ENCODE results near the gene CASP14. TPM values are rescaled to one million over a fixed set of nuclear protein-coding genes. Genes with fewer than 3 reads are reported as not detected.

The CASP14 gene
- not detected in 2 replicates for total RNA-seq (2021; fragmentation: NEBNext Ultra II Directional; extraction: Animal tissue kit (Norgen Biotek cat#: 25700))
- polyA plus RNA-seq (2011; rRNA removed), result not detected in 2 replicates
- polyA plus RNA-seq (2011; cell fraction: cytosol; rRNA removed), result not detected
- not detected for polyA plus RNA-seq (2011; cell fraction: nucleus; rRNA removed)
- not detected in 4 replicates for polyA plus RNA-seq (2012, experiment 1 of 2)
- not detected for polyA plus RNA-seq (2012, experiment 2 of 2)
- polyA plus RNA-seq (2013, experiment 1 of 2), result not detected
- polyA plus RNA-seq (2013, experiment 2 of 2), result not detected
- not detected in 2 replicates for polyA minus RNA-seq (2011; rRNA and poly(A)+ RNA removed)
- not detected for polyA minus RNA-seq (2011; cell fraction: cytosol; rRNA and poly(A)+ RNA removed)
- not detected for polyA minus RNA-seq (2011; cell fraction: nucleus; rRNA and poly(A)+ RNA removed)
- long read RNA-seq, experiment 1, result 0 reads
- long read RNA-seq, experiment 2, result 0 reads

DNA sequence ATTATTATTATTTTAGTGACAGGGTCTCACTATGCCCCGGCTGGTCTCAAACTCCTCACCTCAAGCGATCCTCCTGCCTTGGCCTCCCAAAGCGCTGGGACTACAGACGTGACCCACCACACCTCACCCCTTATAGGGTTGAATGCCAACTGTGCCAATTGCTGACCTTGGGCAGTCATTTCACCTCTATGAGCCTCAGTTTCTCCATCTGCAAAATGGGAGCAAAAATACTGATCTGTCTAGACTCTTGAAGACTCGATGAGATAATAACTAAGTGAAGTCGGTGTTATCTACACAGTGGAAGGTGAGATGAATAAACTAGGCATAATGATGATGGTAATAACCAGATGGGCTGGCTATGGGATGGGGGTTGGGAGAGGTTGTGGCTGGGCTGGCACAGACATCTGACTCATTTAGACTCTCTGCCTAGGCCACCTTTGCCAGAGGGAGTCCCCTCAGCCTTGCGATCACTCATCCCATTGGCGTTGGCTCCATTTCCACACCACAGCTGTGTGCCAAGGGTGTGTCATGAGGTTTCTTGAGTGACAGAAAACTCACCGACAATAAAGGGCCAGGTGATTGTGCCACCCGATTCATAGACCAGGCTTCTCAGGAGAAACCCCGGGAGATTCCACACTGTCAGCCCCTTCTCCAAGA, at the start of gene CASP14:
CASP14 (plus strand) TSS at position 596 of the 657 bp plus-strand sequence. CDS start 2,772 bp downstream, outside the sequence.
- Histone ChIP-seq H3K4me2 (ENCODE audit: insufficient read depth in 1 of 2, low read depth in 2 of 2, low read length in 2 of 2) (no peak within 1 kb of the TSS), H2BK120ac (replicated peaks; ENCODE audit: low read depth, low read length) (no peak within 1 kb of the TSS), H3K23me2 (ENCODE audit: low read depth, low read length) (peaks cover 5% of the 10 kb centered on the region; the same call in 1 of the 2 replicates), H2AK5ac (ENCODE audit: low read depth, low read length) (no peak within 1 kb of the TSS), H3K18ac (ENCODE audit: extremely low read depth, low read length) (no peak within 1 kb of the TSS), H4K20me1 (replicated peaks in 1 of 2; ENCODE audit: control insufficient read depth in 1 of 2, insufficient read depth in 2 of 2, low read length in 2 of 2) (no peaks in the 10 kb centered on the region), H4K5ac (ENCODE audit: insufficient read length, low read depth, low read length) (no peak within 1 kb of the TSS), H3K9ac (replicated peaks in 1 of 4; ENCODE audit: extremely low read depth in 1 of 4, low read depth in 3 of 4, low read length in 3 of 4) (no peak within 1 kb of the TSS), H2BK12ac (ENCODE audit: low read depth, low read length) (no peak within 1 kb of the TSS), H3K14ac (ENCODE audit: insufficient read length) (no peak within 1 kb of the TSS), H3K79me2 (ENCODE audit: control insufficient read depth in 1 of 2, insufficient read depth in 2 of 2, low read length in 2 of 2) (no peaks in the 10 kb centered on the region), H4K8ac (ENCODE audit: extremely low read depth, insufficient read depth, low read length) (no peak within 1 kb of the TSS), H3K27ac (ENCODE audit: low read depth, low read length) (no peak within 1 kb of the TSS), H2BK20ac (ENCODE audit: low read length) (no peak within 1 kb of the TSS), H2BK5ac (ENCODE audit: low read depth, low read length) (no peak within 1 kb of the TSS), H3K36me3 (ENCODE audit: control insufficient read depth in 2 of 4, insufficient read depth in 4 of 4, low read length in 3 of 4) (no peaks in the 10 kb centered on the region), H2BK15ac (ENCODE audit: low read length) (no peak within 1 kb of the TSS), H3K4me3 (ENCODE audit: extremely low read depth in 1 of 4, insufficient read depth in 2 of 4, low read depth in 3 of 4, low read length in 4 of 4) (no peak within 1 kb of the TSS), H2AFZ (ENCODE audit: low read length) (no peak within 1 kb of the TSS), H3K9me3 (ENCODE audit: insufficient read depth in 2 of 2, low read depth in 1 of 2, low read length in 1 of 2) (peaks cover 60% of the 10 kb centered on the region in 2 experiments), H4K91ac (replicated peaks; ENCODE audit: insufficient read length, low read length) (no peak within 1 kb of the TSS), H3K4ac (replicated peaks; ENCODE audit: insufficient read length, low read depth, low read length) (no peak within 1 kb of the TSS), H3K56ac (replicated peaks; ENCODE audit: insufficient read length, low read depth, low read length) (no peak within 1 kb of the TSS), H3K4me1 (replicated peaks in 1 of 4; ENCODE audit: control insufficient read depth in 3 of 4, insufficient read depth in 4 of 4, low read length in 3 of 4) (no peaks in the 10 kb centered on the region), H3K79me1 (ENCODE audit: low read depth, low read length) (no peaks in the 10 kb centered on the region), H3K27me3 (replicated peaks in 1 of 4; ENCODE audit: control insufficient read depth in 3 of 4, extremely low read depth in 1 of 4, insufficient read depth in 3 of 4, low read length in 3 of 4) (no peaks in the 10 kb centered on the region), H3K23ac (ENCODE audit: insufficient read length) (no peak within 1 kb of the TSS)
- FAIRE-seq, result no peak
- CTCF ChIA-PET (ENCODE audit: partially characterized antibody), result interaction anchor here (0.6 to 1.2 kb wide), 2 partner anchors 9 to 106 kb away, joined by 3 to 4 read pairs; no protein-coding TSS in a partner anchor
- WGBS, 2 experiments (ENCODE audit: extremely low coverage in 1 of 2, insufficient coverage in 1 of 2, insufficient read length in 1 of 2, insufficient replicate concordance in 2 of 2, low coverage in 1 of 2, low lambda C conversion rate in 2 of 2, missing lambda C conversion rate in 1 of 2), result 84% methylated on average over 11 of the region's 11 CpGs; no CpG with 5 or more reads in 1 of the 2 experiments
- no peak for DNase-seq (ENCODE audit: low read depth in 1 of 2, low spot score in 2 of 2)
- POLR2A ChIA-PET (ENCODE audit: partially characterized antibody), result no interaction called here
- no peak for TF ChIP-seq SUZ12 (IDR thresholded peaks at IDR 0.05; ENCODE audit: low read length)
- no peak for TF ChIP-seq KDM1A (IDR thresholded peaks at IDR 0.05; ENCODE audit: borderline replicate concordance, low read length)
- TF ChIP-seq SRF (IDR thresholded peaks at IDR 0.05; ENCODE audit: low read depth, low read length), result no peak
- no peak for TF ChIP-seq GTF2F1 (IDR thresholded peaks at IDR 0.05; ENCODE audit: borderline replicate concordance, low read depth, low read length)
- TF ChIP-seq EZH2 (IDR thresholded peaks at IDR 0.05; ENCODE audit: low read depth, low read length, severe bottlenecking), result no peak
- no peak for TF ChIP-seq CHD1 (IDR thresholded peaks at IDR 0.05; ENCODE audit: low read depth, low read length)
- no peak for TF ChIP-seq SP2 (IDR thresholded peaks at IDR 0.05; ENCODE audit: low read length)
- no peak for TF ChIP-seq SP1 (IDR thresholded peaks at IDR 0.05; ENCODE audit: low read depth, low read length)
- no peak for TF ChIP-seq TEAD4 (IDR thresholded peaks at IDR 0.05; ENCODE audit: low read depth, low read length)
- TF ChIP-seq GABPA (IDR thresholded peaks at IDR 0.05; ENCODE audit: borderline replicate concordance, insufficient read depth, low read length), result no peak
- no peak for TF ChIP-seq CBX5 (IDR thresholded peaks at IDR 0.05; ENCODE audit: low read depth, low read length)
- TF ChIP-seq BCL11A (IDR thresholded peaks at IDR 0.05; ENCODE audit: low read depth in 2 of 2, low read length in 2 of 2), result no peak
